Activated CD8-positive, alpha-beta memory T cell treated with anti-CD3 and anti-CD28 coated beads, Interleukin-2, amount 10 ng/mL, durations not matched to agents 7 days and 5 days (primary cell): ENCODE measurements around the gene GAREM1. TPM values are rescaled to one million over a fixed set of nuclear protein-coding genes. Genes with fewer than 3 reads are reported as not detected.

Source experiments
- ATAC-seq: fragments of 150-1000 bp; cut with Tn5 transposase; one replicate; pipeline ENCODE4 v1.10.0; 2021; ENCODE audit warnings: moderate library complexity
- CTCF ChIA-PET: fragments of 350-600 bp; sonication (Branson Sonifier 250); formaldehyde crosslinking; loops from one replicate; lab custom pipeline; 2021; ENCODE audit warnings: antibody characterized with exemption; lab: Charles Lee
- DNase-seq: peaks from one replicate; pipeline ENCODE4 v3.0.0-alpha.2; 2020
- H3K27ac Mint-ChIP-seq: one replicate; pipeline ENCODE4 v1.8.0; 2021; ENCODE audit warnings: mild to moderate bottlenecking, mixed read lengths
- H3K27me3 Mint-ChIP-seq: one replicate; pipeline ENCODE4 v1.8.0; 2021; ENCODE audit warnings: mixed read lengths
- H3K36me3 Mint-ChIP-seq: one replicate; pipeline ENCODE4 v1.8.0; 2021; ENCODE audit warnings: mild to moderate bottlenecking, mixed read lengths
- H3K4me1 Mint-ChIP-seq: one replicate; pipeline ENCODE4 v1.8.0; 2021; ENCODE audit warnings: mixed read lengths
- H3K4me3 Mint-ChIP-seq: one replicate; pipeline ENCODE4 v1.8.0; 2021; ENCODE audit warnings: mild to moderate bottlenecking, moderate library complexity, mixed read lengths
- H3K9me3 Mint-ChIP-seq: one replicate; pipeline ENCODE4 v1.8.0; 2022; ENCODE audit warnings: low read depth, mixed read lengths
- total RNA-seq, 2 experiments: library from RNA; stranded (reverse); gene quantifications; one replicate each; pipeline ENCODE4 v1.2.3, GENCODE V29; 2021

The GAREM1 gene
- total RNA-seq, 2 experiments from 2014 or later: not detected

DNA sequence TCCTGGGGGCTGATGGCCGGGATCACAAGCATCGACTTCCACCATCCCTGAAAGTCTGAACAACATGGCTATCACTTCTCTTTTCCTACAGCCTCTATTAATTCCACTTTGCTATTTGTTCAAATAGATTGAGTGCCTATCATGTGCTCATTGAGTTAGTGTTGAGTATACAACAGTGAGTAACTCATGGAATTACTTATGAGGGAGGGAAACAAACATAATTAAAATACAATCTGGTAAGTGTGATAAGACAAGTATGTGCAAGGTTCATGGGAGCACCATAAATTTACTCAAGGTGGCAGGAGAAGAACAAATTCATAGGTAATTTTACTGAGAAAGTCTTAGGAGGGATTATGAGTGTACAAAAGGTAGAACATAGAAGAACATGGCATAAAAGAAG is 194.4 kb downstream of the GAREM1 start:
- H3K27me3 Mint-ChIP-seq: peaks cover 21% of the 10 kb centered on the region
- H3K4me3 Mint-ChIP-seq: no peak overlapping the region
- no peaks in the 10 kb centered on the region for H3K4me1 Mint-ChIP-seq
- no peak for DNase-seq
- H3K36me3 Mint-ChIP-seq: no peaks in the 10 kb centered on the region
- ATAC-seq: no peak
- H3K27ac Mint-ChIP-seq: no peak overlapping the region
- CTCF ChIA-PET: no interaction called here
- no peaks in the 10 kb centered on the region for H3K9me3 Mint-ChIP-seq

GRCh38 chr18:32275221-32275620 is 195.5 kb downstream of the GAREM1 start:
- ATAC-seq (no peak), DNase-seq (no peak)
- no peak overlapping the region for H3K4me3 Mint-ChIP-seq
- H3K4me1 Mint-ChIP-seq: no peaks in the 10 kb centered on the region
- no peaks in the 10 kb centered on the region for H3K9me3 Mint-ChIP-seq
- H3K36me3 Mint-ChIP-seq: no peaks in the 10 kb centered on the region
- peaks cover 21% of the 10 kb centered on the region for H3K27me3 Mint-ChIP-seq
- no peak overlapping the region for H3K27ac Mint-ChIP-seq
- CTCF ChIA-PET: no interaction called here

- CTCF ChIA-PET: no interaction called here
- no peak overlapping the region for H3K4me3 Mint-ChIP-seq
- H3K27me3 Mint-ChIP-seq: peaks cover 21% of the 10 kb centered on the region
- DNase-seq (no peak), ATAC-seq (no peak)
- H3K27ac Mint-ChIP-seq: no peak overlapping the region
- no peaks in the 10 kb centered on the region for H3K9me3 Mint-ChIP-seq
- no peaks in the 10 kb centered on the region for H3K36me3 Mint-ChIP-seq
- H3K4me1 Mint-ChIP-seq: no peaks in the 10 kb centered on the region
Observed at GRCh38 chr18:32274307-32274706, 196.4 kb downstream of the GAREM1 start.

- DNase-seq (no peak), ATAC-seq (peak; percentile 47)
- no peaks in the 10 kb centered on the region for H3K4me1 Mint-ChIP-seq
- CTCF ChIA-PET: interaction anchor here (0.5 to 1.7 kb wide), 7 partner anchors 8 to 281 kb away, joined by 3 to 15 read pairs (median 6); partner anchors contain the start of gene GAREM1
- H3K27me3 Mint-ChIP-seq: peaks cover 13% of the 10 kb centered on the region
- H3K9me3 Mint-ChIP-seq: no peaks in the 10 kb centered on the region
- no peak overlapping the region for H3K27ac Mint-ChIP-seq
- no peaks in the 10 kb centered on the region for H3K36me3 Mint-ChIP-seq
- H3K4me3 Mint-ChIP-seq: no peak overlapping the region
Observed at GRCh38 chr18:32271672-32272208, 198.9 kb downstream of the GAREM1 start.

DNA sequence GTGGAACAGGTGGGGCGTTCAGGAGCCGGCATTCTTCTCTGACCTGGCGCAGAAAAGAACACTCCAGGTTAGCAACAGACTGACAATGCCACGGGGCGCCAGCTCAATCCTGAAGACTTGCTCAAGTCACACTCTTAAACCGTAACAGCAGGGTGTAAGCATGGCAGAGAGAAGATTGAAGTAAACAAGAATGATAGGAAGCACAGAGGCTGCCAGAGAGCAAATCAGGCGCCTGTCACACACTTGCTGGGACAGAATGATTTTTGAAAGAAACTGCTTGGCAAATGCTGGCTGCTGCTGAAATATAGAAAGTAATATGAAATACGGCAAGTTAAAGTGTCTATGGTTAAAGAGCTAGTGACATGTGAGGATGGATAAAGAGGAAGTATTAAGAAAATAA is 200.3 kb downstream of the GAREM1 start:
- CTCF ChIA-PET: interaction anchor here (0.7 to 0.8 kb wide), 3 partner anchors 114 to 279 kb away, joined by 3 to 5 read pairs (median 3); no protein-coding TSS in a partner anchor
- H3K27me3 Mint-ChIP-seq: peaks cover 9% of the 10 kb centered on the region

GRCh38 chr18:32267463-32267862 is 203.2 kb downstream of the GAREM1 start:
- Mint-ChIP-seq H3K27me3 (peaks cover 15% of the 10 kb centered on the region), H3K4me3 (no peak overlapping the region), H3K4me1 (no peaks in the 10 kb centered on the region), H3K9me3 (no peaks in the 10 kb centered on the region), H3K36me3 (no peaks in the 10 kb centered on the region), H3K27ac (no peak overlapping the region)
- CTCF ChIA-PET: interaction anchor here (0.6 kb wide), 1 partner anchor 310 kb away, joined by 3 read pairs; no protein-coding TSS in a partner anchor
- DNase-seq (no peak), ATAC-seq (no peak)

More for the DNA sequence above, 200.3 kb downstream of the GAREM1 start:
- H3K4me1 Mint-ChIP-seq: no peaks in the 10 kb centered on the region
- no peak overlapping the region for H3K4me3 Mint-ChIP-seq
- ATAC-seq: no peak
- H3K9me3 Mint-ChIP-seq: no peaks in the 10 kb centered on the region
- DNase-seq: no peak
- no peaks in the 10 kb centered on the region for H3K36me3 Mint-ChIP-seq
- no peak overlapping the region for H3K27ac Mint-ChIP-seq

- CTCF ChIA-PET: no interaction called here
- Mint-ChIP-seq H3K4me1 (no peaks in the 10 kb centered on the region), H3K27me3 (peaks cover 20% of the 10 kb centered on the region), H3K36me3 (no peaks in the 10 kb centered on the region), H3K4me3 (no peak overlapping the region), H3K9me3 (no peaks in the 10 kb centered on the region), H3K27ac (no peak overlapping the region)
- no peak for ATAC-seq
- DNase-seq: no peak
Observed at GRCh38 chr18:32264401-32264800, 206.3 kb downstream of the GAREM1 start.

DNA sequence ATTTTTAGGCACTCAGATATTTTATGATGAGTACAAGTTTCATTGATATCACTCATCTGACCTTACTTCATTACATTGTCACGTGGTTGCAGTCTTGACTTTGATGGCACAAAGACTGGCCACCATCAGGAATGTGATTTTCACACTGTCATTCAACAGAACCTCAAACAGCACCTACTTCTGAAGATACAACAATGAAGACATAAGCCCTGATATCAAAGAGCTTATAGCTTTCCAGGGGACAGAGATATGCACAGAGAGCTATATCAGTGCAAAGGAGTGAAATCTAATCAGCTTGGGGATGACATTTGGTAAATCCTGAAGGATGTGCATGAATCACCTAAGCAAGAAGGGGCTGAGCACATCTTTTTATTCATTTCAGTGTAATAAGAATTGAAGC is 208.6 kb downstream of the GAREM1 start:
- ATAC-seq (no peak), DNase-seq (no peak)
- Mint-ChIP-seq H3K9me3 (no peaks in the 10 kb centered on the region), H3K27me3 (peaks cover 28% of the 10 kb centered on the region), H3K36me3 (no peaks in the 10 kb centered on the region), H3K27ac (no peak overlapping the region), H3K4me1 (no peaks in the 10 kb centered on the region), H3K4me3 (no peak overlapping the region)
- CTCF ChIA-PET: no interaction called here

DNA sequence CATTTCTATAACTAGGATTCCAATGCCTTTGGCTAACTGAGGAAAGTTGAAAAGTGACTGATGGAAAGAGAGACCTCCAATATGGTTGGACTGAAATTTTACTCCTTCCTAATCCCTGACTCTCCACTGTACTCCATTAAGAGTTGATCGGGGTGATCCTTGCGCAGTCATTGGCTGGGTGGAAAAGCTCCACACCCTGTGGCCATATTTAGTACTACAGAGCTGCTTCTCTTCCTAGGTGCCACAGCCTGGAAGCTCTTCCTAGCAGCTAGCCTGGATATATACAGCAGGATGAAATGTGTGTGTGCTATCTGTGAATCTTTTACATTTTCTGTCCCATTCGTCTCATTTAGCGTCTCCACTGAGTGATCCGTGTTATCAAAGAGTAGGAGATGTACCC is 209.7 kb downstream of the GAREM1 start:
- H3K9me3 Mint-ChIP-seq: no peaks in the 10 kb centered on the region
- H3K4me3 Mint-ChIP-seq: no peak overlapping the region
- no peak overlapping the region for H3K27ac Mint-ChIP-seq
- no peaks in the 10 kb centered on the region for H3K36me3 Mint-ChIP-seq
- no peaks in the 10 kb centered on the region for H3K4me1 Mint-ChIP-seq
- peaks cover 35% of the 10 kb centered on the region for H3K27me3 Mint-ChIP-seq
- ATAC-seq: no peak
- CTCF ChIA-PET: interaction anchor here (0.8 kb wide), 1 partner anchor 291 kb away, joined by 3 read pairs; no protein-coding TSS in a partner anchor
- no peak for DNase-seq

- CTCF ChIA-PET: no interaction called here
- DNase-seq: no peak
- H3K4me1 Mint-ChIP-seq: no peaks in the 10 kb centered on the region
- peaks cover 29% of the 10 kb centered on the region for H3K27me3 Mint-ChIP-seq
- no peaks in the 10 kb centered on the region for H3K36me3 Mint-ChIP-seq
- ATAC-seq: no peak
- no peaks in the 10 kb centered on the region for H3K9me3 Mint-ChIP-seq
- H3K4me3 Mint-ChIP-seq: no peak overlapping the region
- no peak overlapping the region for H3K27ac Mint-ChIP-seq
Observed at GRCh38 chr18:32259553-32259952, 211.1 kb downstream of the GAREM1 start.

- H3K4me1 Mint-ChIP-seq: no peaks in the 10 kb centered on the region
- H3K27me3 Mint-ChIP-seq: peaks cover 28% of the 10 kb centered on the region
- no peak for ATAC-seq
- no peaks in the 10 kb centered on the region for H3K9me3 Mint-ChIP-seq
- DNase-seq: no peak
- CTCF ChIA-PET: no interaction called here
- H3K27ac Mint-ChIP-seq: no peak overlapping the region
- H3K4me3 Mint-ChIP-seq: no peak overlapping the region
- no peaks in the 10 kb centered on the region for H3K36me3 Mint-ChIP-seq
Observed at GRCh38 chr18:32258558-32259204, 212.0 kb downstream of the GAREM1 start.

- ATAC-seq (no peak), DNase-seq (no peak)
- CTCF ChIA-PET: no interaction called here
- Mint-ChIP-seq H3K4me1 (no peaks in the 10 kb centered on the region), H3K27me3 (peaks cover 25% of the 10 kb centered on the region), H3K4me3 (no peak overlapping the region), H3K27ac (no peak overlapping the region), H3K36me3 (no peaks in the 10 kb centered on the region), H3K9me3 (no peaks in the 10 kb centered on the region)
Observed at GRCh38 chr18:32258148-32258547, 212.5 kb downstream of the GAREM1 start.

DNA sequence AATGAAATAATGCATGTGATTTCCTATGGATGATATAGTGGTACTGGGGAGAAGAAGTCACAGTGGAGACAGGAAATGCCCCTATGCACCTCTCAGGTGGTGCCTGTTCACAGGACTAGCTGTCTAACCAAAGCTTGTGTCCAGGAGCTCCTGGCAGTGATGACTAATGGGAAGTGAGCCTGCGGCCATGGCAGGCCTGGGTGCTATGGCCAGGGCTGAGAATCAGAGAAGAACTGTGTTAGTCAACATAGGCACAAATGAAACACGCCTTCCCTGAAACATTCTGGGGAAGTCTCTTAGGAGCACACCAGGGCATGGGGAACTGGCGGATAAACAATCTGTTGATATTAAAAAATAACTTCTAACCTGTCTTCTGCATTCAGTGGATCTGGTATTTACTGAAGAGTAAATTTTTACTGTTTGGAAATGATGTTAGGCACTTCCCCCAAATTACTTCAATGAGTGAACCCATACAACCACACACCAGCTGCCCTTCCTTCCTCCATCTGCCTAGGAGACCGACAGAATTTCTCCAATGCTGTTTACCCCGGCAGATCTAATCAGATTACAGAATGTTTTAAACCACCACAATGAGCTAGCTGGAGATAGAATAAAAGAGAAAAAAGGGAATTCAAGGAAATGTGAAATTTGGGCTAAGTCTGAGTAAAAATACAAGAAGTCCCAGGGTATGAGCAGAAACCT is 213.4 kb downstream of the GAREM1 start:
- H3K9me3 Mint-ChIP-seq: no peaks in the 10 kb centered on the region
- no peaks in the 10 kb centered on the region for H3K4me1 Mint-ChIP-seq
- ATAC-seq (no peak), DNase-seq (no peak)
- H3K36me3 Mint-ChIP-seq: no peaks in the 10 kb centered on the region
- H3K4me3 Mint-ChIP-seq: no peak overlapping the region
- CTCF ChIA-PET: no interaction called here
- peaks cover 26% of the 10 kb centered on the region for H3K27me3 Mint-ChIP-seq
- H3K27ac Mint-ChIP-seq: no peak overlapping the region

GRCh38 chr18:32255570-32255969 is 215.1 kb downstream of the GAREM1 start:
- Mint-ChIP-seq H3K4me3 (no peak overlapping the region), H3K27me3 (peaks cover 28% of the 10 kb centered on the region), H3K36me3 (no peaks in the 10 kb centered on the region), H3K27ac (no peak overlapping the region), H3K9me3 (no peaks in the 10 kb centered on the region), H3K4me1 (no peaks in the 10 kb centered on the region)
- no peak for DNase-seq
- CTCF ChIA-PET: no interaction called here
- no peak for ATAC-seq
